ENCODE results near the gene RTN4IP1.

DNA sequence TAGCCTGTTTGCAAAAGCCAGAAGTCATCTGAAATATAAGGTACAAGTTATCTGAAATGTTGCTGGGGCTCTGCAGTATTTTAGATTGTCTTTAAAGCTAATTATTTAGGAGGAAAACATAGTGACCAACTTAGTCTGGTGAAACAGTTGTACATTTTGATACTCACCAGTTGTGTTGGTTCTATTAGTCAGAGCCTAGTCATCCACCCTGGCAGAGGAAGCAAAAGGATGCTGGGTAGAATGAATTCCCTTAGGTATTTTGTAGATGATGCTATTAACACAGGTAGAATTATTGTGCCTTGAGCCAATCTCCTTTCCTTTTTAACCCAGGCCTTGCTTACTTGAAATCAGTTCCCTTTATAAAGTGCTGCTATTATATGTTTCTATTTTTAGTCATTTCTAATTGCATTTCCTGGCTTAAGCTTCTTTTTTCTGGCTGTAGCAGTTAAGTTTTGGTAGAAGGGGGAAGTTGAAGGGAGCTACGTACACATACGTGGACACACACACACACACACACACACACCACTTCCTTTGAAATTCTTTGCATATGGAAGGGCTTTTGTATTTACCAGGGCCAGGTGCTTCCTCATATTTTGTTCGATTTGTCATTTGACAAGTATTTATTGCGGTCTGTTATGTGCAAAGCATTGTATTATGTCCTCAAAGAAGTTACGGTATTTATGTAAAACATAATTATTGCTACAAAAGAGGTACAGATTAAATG is 82.4 kb downstream of the RTN4IP1 start:
- TF ChIP-seq POLR2AphosphoS5 (IDR thresholded peaks at IDR 0.05) (no peak), POLR2A (IDR thresholded peaks at IDR 0.05) (no peak), EP300 (IDR thresholded peaks at IDR 0.05; ENCODE audit: low read depth) (no peak)
- TF ChIP-seq, protein P1, sequence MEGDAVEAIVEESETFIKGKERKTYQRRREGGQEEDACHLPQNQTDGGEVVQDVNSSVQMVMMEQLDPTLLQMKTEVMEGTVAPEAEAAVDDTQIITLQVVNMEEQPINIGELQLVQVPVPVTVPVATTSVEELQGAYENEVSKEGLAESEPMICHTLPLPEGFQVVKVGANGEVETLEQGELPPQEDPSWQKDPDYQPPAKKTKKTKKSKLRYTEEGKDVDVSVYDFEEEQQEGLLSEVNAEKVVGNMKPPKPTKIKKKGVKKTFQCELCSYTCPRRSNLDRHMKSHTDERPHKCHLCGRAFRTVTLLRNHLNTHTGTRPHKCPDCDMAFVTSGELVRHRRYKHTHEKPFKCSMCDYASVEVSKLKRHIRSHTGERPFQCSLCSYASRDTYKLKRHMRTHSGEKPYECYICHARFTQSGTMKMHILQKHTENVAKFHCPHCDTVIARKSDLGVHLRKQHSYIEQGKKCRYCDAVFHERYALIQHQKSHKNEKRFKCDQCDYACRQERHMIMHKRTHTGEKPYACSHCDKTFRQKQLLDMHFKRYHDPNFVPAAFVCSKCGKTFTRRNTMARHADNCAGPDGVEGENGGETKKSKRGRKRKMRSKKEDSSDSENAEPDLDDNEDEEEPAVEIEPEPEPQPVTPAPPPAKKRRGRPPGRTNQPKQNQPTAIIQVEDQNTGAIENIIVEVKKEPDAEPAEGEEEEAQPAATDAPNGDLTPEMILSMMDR (IDR thresholded peaks at IDR 0.05), result no peak

Data from transverse colon (tissue), 4 donors.